Immature natural killer cell (primary cell): ENCODE data around the gene PRCC. TPM values are rescaled to one million over a fixed set of nuclear protein-coding genes. Genes with fewer than 3 reads are reported as not detected.
A peak's percentile ranks its signal among the peaks of the same experiment; 100 is the strongest.

Experiments used
- DNase-seq, 3 donors: peaks; one replicate each; pipeline ENCODE4 v3.0.0; 2022; ENCODE audit warnings: mixed read lengths in 1 of 3
- H3K27ac Mint-ChIP-seq, 6 donors: one replicate each; pipeline ENCODE4 v1.8.0; 2020; ENCODE audit warnings: mixed read lengths in 6 of 6, mild to moderate bottlenecking in 5 of 6, inconsistent platforms in 4 of 6, moderate library complexity in 3 of 6
- H3K27me3 Mint-ChIP-seq, 3 donors: one replicate each; pipeline ENCODE4 v1.8.0; 2020 to 2021; ENCODE audit warnings: low read depth in 3 of 3, mild to moderate bottlenecking in 3 of 3, mixed read lengths in 3 of 3, moderate library complexity in 3 of 3, inconsistent platforms in 1 of 3
- H3K36me3 Mint-ChIP-seq, 3 donors: one replicate each; pipeline ENCODE4 v1.8.0; 2020; ENCODE audit warnings: mixed read lengths in 3 of 3, inconsistent platforms in 2 of 3, mild to moderate bottlenecking in 2 of 3
- H3K4me1 Mint-ChIP-seq, 2 donors: one replicate each; pipeline ENCODE4 v1.8.0; 2020; ENCODE audit warnings: inconsistent platforms in 2 of 2, mild to moderate bottlenecking in 2 of 2, mixed read lengths in 2 of 2, moderate library complexity in 1 of 2
- H3K4me3 Mint-ChIP-seq, 5 donors: one replicate each; pipeline ENCODE4 v1.8.0; 2020; ENCODE audit warnings: mild to moderate bottlenecking in 5 of 5, mixed read lengths in 5 of 5, inconsistent platforms in 3 of 5, moderate library complexity in 3 of 5
- H3K9me3 Mint-ChIP-seq, 6 donors: one replicate each; pipeline ENCODE4 v1.8.0; 2020; ENCODE audit warnings: mild to moderate bottlenecking in 6 of 6, mixed read lengths in 6 of 6, inconsistent platforms in 4 of 6, moderate library complexity in 3 of 6
- polyA plus RNA-seq, 3 donors: library from polyadenylated mRNA; unstranded; fragments of 300-500 nt; fragmentation: Illumina TruSeq; gene quantifications; one replicate each; pipeline ENCODE4 v1.2.3, GENCODE V29; 2021

The PRCC gene
- polyA plus RNA-seq, 3 donors from 2014 or later: 25.9 to 55.6 (median 32.8) TPM

DNA sequence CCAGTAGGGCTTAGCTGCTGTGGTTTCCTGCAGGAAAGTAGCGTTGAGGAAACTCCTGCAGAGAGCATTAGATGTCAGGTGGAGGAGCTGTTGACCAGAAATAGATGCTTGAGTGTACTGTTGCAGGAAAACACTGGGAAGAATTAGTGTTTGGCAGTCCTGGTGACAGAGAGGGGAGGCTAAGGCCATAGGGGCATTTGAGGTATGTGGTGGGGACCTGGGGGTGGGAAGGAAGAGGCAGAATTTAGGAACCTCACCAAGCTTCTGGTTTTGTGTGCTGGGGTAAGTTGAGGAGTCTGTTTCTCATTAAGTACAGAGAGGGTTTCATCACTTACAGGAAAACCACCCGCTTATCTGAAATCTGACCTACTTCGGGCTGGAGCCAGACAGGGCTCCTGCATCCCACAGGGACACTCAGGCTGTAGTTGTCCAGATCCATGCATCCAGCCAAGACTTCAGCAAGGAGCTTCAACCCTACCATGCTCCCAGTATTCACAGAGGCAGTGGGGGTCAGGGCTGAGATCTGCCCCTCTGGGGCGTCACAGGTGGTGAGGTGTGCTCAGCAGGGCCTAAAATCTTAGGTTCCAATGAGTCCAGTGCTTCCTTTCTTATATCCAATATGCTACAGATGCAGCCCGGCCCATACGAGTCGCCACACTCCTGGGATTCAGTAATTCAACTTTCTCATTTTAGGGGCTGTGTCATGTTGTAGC is 34.2 kb downstream of the PRCC start:
- peaks cover 7 to 17% (median 11%) of the 10 kb centered on the region in 3 donors for H3K27me3 Mint-ChIP-seq
- peaks cover 6 to 27% (median 8%) of the 10 kb centered on the region in 3 donors for H3K36me3 Mint-ChIP-seq
- DNase-seq: peak in 2 of 3 donors; percentile 10 to 27
- peaks cover 37 to 51% of the 10 kb centered on the region in 2 donors for H3K4me1 Mint-ChIP-seq
- no peaks in the 10 kb centered on the region for H3K9me3 Mint-ChIP-seq
- H3K27ac Mint-ChIP-seq: peak overlapping the region; percentile 58 to 91 (median 76)
- H3K4me3 Mint-ChIP-seq: peak overlapping the region in 3 of 5 donors; percentile 8 to 44 (median 34)

DNA sequence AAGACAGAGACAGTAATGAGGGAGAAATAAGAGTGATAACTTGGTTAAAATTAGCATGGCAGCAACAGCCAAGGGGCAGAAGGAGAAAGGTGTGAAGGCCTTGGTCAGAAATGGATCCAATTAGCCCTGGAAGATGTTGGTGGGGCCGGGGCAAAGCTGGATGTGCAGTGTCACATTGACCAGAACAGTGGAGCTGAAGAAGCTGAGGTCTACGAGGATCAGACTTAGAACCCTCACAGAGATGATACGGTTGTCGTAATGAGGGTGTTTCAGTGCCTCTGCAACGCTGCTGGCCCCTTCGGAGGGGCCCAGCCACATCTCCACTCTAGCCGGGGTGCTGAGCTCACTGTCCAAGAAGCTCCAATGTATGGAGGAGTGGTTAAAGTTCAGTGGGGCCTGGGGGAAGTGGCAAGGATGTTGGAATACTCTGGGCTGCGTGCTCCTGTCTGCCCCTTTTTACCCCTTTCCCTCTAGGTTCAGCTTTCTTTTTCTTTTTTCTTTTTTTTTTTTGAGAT is 35.1 kb downstream of the PRCC start:
- no peak for DNase-seq
- Mint-ChIP-seq H3K9me3 (no peaks in the 10 kb centered on the region), H3K4me3 (no peak overlapping the region), H3K4me1 (peaks cover 46 to 60% of the 10 kb centered on the region in 2 donors), H3K27ac (peak overlapping the region; percentile 36 to 91 (median 76)), H3K36me3 (peaks cover 5 to 29% (median 8%) of the 10 kb centered on the region in 3 donors), H3K27me3 (peaks cover 9 to 20% (median 11%) of the 10 kb centered on the region in 3 donors)

DNA sequence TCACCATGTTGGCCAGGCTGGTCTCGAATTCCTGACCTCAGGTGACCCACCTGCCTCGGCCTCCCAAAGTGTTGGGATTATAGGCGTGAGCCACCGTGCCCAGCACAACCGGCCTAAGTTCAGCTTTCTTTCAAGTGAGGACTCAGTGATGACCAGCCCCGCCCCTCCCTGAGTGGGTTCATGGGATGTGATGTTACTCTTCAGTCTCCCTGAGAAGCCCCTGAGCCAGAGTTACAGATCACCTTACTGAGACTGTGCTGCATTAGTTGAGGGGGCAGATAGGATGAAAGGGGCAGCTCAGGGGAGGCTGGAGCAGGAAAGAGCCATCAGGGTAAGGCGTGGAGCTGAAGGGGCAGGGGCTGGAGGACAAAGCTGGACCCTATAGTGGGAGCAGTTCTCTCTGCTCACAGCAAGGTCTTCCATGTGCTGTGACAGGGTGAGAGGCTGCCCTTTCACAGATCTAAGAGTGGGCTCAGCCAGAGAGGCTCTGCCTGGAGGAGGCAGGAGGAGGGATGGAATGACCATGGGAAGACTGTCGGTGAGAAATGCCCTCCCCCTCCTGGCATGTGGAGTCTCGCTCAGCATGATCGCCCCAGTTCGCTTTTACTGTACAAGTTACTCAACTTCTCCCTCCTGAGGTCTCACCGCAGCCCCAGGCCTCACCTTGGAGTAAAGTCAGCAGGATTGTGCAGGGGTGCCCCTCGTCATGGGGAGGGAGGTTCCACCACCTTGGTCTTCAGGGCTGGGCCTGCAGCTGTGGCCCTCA is 35.9 kb downstream of the PRCC start:
- peak overlapping the region; percentile 69 to 91 (median 83) for H3K27ac Mint-ChIP-seq
- peaks cover 9 to 26% (median 18%) of the 10 kb centered on the region in 3 donors for H3K27me3 Mint-ChIP-seq
- H3K4me1 Mint-ChIP-seq: peaks cover 54 to 68% of the 10 kb centered on the region in 2 donors
- no peaks in the 10 kb centered on the region for H3K9me3 Mint-ChIP-seq
- peak in 2 of 3 donors; percentile 11 to 14 for DNase-seq
- H3K4me3 Mint-ChIP-seq: no peak overlapping the region
- peaks cover 5 to 31% (median 14%) of the 10 kb centered on the region in 3 donors for H3K36me3 Mint-ChIP-seq

DNA sequence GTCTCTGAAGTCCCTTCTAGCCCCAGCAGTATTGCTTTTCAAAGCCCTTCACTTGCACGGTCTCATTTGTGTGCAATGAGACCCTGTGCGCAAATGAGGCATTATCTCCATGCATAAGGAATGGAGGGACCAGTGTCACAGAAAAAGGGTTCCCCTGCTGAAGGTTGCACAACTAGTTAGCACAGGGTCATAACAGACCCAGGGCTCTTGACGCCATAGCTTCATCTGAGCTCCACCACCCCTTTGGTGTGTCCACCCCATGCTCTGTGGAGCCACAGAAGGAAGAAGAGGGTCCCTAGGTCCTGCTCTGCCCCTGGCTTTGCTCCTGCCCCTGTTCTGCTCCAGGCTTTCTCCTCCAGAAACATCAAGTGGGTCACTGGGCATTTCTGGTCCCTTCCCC is 36.7 kb downstream of the PRCC start:
- Mint-ChIP-seq H3K36me3 (peaks cover 6 to 35% (median 14%) of the 10 kb centered on the region in 3 donors), H3K4me3 (peak overlapping the region in 1 of 5 donors; percentile 30), H3K4me1 (peaks cover 62 to 75% of the 10 kb centered on the region in 2 donors), H3K27ac (peak overlapping the region; percentile 69 to 92 (median 84)), H3K27me3 (peaks cover 14 to 32% (median 24%) of the 10 kb centered on the region in 3 donors), H3K9me3 (no peaks in the 10 kb centered on the region)
- DNase-seq: peak in 2 of 3 donors; percentile 11 to 13

- peak in 2 of 3 donors; percentile 15 to 18 for DNase-seq
- Mint-ChIP-seq H3K4me1 (peaks cover 67 to 82% of the 10 kb centered on the region in 2 donors), H3K27me3 (peaks cover 16 to 35% (median 31%) of the 10 kb centered on the region in 3 donors), H3K36me3 (peaks cover 8 to 40% (median 14%) of the 10 kb centered on the region in 3 donors), H3K27ac (peak overlapping the region; percentile 69 to 92 (median 84)), H3K4me3 (peak overlapping the region in 1 of 5 donors; percentile 30), H3K9me3 (no peaks in the 10 kb centered on the region)
Observed at GRCh38 chr1:156804572-156805243, 37.4 kb downstream of the PRCC start.

DNA sequence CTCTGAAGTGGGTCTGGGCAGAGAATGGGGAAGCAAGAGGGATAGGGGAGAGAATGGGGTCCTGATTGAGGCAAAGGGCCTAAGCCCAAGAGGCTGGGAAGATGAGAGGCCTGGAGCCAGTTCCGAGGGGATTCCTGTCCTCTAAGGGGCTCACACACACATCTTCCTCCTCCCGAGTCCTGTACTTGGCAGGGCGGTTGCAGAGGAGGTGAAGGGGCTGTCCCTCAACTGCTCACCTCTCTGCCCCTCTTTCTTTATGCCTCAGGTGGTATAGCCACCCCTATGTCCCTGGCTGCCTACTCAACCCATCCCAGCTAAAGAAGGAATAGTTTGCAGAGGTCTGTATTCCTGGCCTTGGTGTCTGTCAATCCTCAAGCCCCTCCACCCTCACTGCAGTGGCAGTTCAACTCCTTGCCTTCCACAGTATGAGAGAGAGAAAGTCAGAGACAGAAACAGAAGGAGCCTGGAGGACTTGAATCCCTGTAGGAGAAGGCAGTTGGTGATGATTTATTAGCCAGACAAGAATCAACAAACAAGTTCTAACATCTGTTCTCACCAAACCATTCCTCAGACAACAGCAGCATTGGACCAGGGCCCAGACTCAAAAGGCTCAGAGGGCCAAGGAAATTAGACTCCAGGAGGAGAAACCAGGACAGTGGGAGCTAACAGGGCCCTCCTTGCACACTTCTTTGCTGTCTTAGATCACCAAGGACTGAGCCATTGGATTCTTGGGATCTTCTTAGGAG is 38.6 kb downstream of the PRCC start:
- H3K4me1 Mint-ChIP-seq: peaks cover 73 to 89% of the 10 kb centered on the region in 2 donors
- no peaks in the 10 kb centered on the region for H3K9me3 Mint-ChIP-seq
- H3K36me3 Mint-ChIP-seq: peaks cover 9 to 37% (median 11%) of the 10 kb centered on the region in 3 donors
- no peak overlapping the region for H3K4me3 Mint-ChIP-seq
- peaks cover 13 to 37% (median 36%) of the 10 kb centered on the region in 3 donors for H3K27me3 Mint-ChIP-seq
- DNase-seq: peak in 1 of 3 donors; percentile 9
- peak overlapping the region; percentile 58 to 98 (median 90) for H3K27ac Mint-ChIP-seq

- peaks cover 73 to 89% of the 10 kb centered on the region in 2 donors for H3K4me1 Mint-ChIP-seq
- H3K27ac Mint-ChIP-seq: peak overlapping the region; percentile 85 to 98 (median 90)
Observed at GRCh38 chr1:156806512-156807440, 39.4 kb downstream of the PRCC start.

DNA sequence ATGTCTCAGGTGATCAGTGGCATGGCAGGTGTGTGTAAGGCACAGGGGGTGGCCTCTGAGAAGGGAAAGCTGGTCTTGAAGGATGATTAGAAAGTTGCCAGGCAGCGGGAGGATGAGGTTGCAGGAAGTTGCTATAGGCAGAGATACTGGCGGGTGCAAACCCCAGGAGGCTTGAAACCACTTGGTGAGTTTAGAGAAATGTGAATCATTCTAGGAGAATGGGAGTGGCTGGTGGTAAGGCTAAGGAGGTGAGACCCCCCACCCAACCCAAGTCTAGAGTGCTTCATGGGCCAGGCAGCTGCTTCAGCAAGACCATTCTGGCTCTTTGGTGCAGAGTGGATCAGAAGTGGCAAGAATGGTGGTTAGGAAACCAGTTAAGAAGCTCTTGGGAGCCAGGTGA is 40.3 kb downstream of the PRCC start:
- H3K27me3 Mint-ChIP-seq: peaks cover 20 to 46% (median 45%) of the 10 kb centered on the region in 3 donors
- H3K4me3 Mint-ChIP-seq: peak overlapping the region; percentile 48 to 78 (median 77)
- H3K36me3 Mint-ChIP-seq: peaks cover 25 to 54% (median 28%) of the 10 kb centered on the region in 3 donors
- DNase-seq: peak; percentile 50 to 62 (median 56)
- H3K9me3 Mint-ChIP-seq: no peaks in the 10 kb centered on the region
- peaks cover 73 to 89% of the 10 kb centered on the region in 2 donors for H3K4me1 Mint-ChIP-seq
- peak overlapping the region; percentile 85 to 98 (median 90) for H3K27ac Mint-ChIP-seq

More at GRCh38 chr1:156806512-156807440, 39.4 kb downstream of the PRCC start:
- Mint-ChIP-seq H3K4me3 (peak overlapping the region in 4 of 5 donors; percentile 48 to 78 (median 78)), H3K9me3 (no peaks in the 10 kb centered on the region), H3K27me3 (peaks cover 18 to 43% (median 41%) of the 10 kb centered on the region in 3 donors), H3K36me3 (peaks cover 17 to 46% (median 20%) of the 10 kb centered on the region in 3 donors)
- peak in 2 of 3 donors; percentile 16 to 19 for DNase-seq

GRCh38 chr1:156808186-156809030 is 41.1 kb downstream of the PRCC start:
- H3K27me3 Mint-ChIP-seq: peaks cover 21 to 51% (median 45%) of the 10 kb centered on the region in 3 donors
- DNase-seq: peak in 1 of 3 donors; percentile 26
- H3K9me3 Mint-ChIP-seq: no peaks in the 10 kb centered on the region
- H3K4me1 Mint-ChIP-seq: peaks cover 77 to 91% of the 10 kb centered on the region in 2 donors
- H3K27ac Mint-ChIP-seq: peak overlapping the region; percentile 85 to 98 (median 90)
- peaks cover 29 to 61% (median 30%) of the 10 kb centered on the region in 3 donors for H3K36me3 Mint-ChIP-seq
- H3K4me3 Mint-ChIP-seq: peak overlapping the region; percentile 48 to 78 (median 77)

DNA sequence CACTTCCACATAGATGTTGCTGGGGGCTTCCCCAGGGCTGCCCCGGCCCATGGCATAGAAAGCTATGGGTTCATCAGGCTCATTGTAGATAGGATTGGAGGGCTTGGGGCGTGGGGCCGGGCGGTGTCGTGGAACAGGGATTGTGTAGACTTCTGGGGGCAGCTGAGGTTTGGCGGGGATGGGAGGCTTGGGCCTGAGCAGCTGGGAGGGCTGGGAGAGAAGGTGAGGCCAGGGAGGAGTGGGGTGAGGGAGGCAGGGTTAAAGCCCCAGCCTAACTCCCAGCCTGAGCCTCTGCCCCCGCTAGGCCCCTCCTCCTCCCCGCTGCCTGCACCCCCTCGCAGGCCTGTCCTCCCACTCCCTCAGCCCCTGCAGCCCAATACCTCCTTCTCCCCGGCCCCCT is 41.9 kb downstream of the PRCC start:
- peaks cover 78 to 91% of the 10 kb centered on the region in 2 donors for H3K4me1 Mint-ChIP-seq
- DNase-seq: peak in 2 of 3 donors; percentile 24 to 43
- peaks cover 21 to 53% (median 51%) of the 10 kb centered on the region in 3 donors for H3K27me3 Mint-ChIP-seq
- H3K9me3 Mint-ChIP-seq: no peaks in the 10 kb centered on the region
- peaks cover 30 to 63% (median 32%) of the 10 kb centered on the region in 3 donors for H3K36me3 Mint-ChIP-seq
- peak overlapping the region; percentile 85 to 98 (median 90) for H3K27ac Mint-ChIP-seq
- H3K4me3 Mint-ChIP-seq: peak overlapping the region; percentile 7 to 78 (median 50)
